ENCODE data around the gene ISG15.

The ISG15 gene

DNA sequence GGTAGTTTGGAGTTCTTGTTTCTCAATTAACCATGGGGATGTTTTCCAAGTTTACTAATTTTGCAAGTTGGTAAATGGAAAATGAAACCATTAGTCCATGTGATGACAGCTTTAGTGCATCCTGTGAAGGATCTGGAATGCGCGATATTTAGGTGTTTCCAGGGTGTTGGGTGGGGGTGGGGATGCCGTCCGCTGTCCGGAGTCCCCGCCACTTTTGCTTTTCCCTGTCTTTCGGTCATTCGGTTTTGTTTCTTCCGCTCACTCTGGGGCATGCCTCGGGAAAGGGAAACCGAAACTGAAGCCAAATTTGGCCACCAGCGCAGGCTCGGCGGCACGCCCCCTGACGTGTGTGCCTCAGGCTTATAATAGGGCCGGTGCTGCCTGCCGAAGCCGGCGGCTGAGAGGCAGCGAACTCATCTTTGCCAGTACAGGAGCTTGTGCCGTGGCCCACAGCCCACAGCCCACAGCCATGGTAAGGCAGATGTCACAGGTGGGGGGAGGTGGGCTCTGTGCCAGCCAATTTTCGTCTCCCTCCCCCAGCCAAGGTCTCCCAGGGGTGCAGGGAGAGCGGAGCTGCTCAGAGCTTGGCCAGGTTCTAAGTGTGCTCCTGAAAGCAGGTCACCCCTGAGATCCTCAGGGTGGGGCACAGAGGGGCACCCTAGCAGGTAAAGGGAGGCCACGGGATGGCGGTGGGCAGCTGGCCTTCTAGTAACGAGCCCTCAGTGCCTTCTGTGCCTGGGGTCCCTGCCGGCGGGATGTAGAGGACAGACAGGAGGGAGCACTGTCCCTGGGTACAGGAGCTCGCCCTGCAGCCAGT, at the start of gene ISG15:
ISG15 (plus strand) TSS at position 393 of the 817 bp plus-strand sequence; CDS start at position 470, 77 bp downstream.
- peak; percentile 89 for DNase-seq

DNA sequence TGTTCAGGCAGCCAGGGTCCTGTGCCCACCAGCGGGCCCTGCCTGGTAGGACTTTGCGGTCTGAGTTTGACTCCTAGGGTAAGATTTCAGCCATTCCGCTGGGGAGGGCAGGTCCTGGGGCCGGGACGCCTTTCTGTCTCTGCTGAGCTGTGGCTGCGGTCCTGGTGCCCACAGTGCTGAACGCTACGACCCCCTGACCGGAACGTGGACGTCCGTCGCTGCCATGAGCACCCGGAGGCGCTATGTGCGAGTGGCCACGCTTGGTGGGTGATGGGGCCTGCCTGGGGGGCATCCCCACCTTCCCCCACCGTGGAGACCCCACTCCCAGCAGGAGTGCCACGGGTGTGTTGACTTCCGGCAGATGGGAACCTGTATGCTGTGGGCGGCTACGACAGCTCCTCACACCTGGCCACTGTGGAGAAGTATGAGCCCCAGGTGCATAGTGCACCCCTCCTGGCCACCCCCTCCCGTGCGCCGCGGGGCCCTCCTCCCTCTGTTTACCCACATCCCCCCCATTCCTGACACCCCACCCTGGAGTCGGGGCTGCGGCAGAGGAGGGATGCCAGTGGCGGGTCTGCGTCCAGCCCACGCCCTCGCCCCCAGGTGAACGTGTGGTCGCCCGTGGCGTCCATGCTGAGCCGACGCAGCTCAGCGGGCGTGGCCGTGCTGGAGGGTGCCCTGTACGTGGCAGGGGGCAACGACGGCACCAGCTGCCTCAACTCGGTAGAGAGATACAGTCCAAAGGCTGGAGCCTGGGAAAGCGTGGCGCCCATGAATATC, 49.4 kb upstream of the ISG15 start:
- no peak for DNase-seq

DNA sequence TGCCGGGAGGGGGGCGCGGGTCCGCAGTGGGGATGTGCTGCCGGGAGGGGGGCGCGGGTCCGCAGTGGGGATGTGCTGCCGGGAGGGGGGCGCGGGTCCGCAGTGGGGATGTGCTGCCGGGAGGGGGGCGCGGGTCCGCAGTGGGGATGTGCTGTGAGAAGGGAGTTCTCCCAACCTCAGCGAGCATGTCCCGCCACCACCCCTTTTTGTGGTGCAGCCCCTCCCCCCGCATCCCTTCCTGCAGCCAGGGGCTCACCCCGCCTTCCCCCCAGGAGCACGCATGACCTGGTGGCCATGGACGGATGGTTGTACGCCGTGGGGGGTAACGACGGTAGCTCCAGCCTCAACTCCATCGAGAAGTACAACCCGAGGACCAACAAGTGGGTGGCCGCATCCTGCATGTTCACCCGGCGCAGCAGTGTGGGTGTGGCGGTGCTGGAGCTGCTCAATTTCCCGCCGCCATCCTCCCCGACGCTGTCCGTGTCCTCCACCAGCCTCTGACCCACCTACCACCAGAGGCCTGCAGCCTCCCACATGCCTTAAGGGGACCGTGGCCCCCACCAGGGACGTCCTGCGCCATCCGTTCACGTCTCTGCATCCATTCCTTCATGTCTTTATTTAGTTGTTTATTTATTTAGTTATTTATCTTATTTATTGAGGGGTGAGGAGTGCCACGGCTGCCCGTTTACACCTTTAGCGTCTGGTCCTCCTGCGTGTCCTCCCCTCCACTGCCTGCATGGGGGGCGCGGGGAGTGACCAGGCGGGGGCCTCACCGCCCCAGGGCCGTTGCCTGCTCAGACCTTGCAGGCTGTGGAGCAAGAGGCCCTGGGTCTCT, 48.4 kb upstream of the ISG15 start:
- no peak for DNase-seq

DNA sequence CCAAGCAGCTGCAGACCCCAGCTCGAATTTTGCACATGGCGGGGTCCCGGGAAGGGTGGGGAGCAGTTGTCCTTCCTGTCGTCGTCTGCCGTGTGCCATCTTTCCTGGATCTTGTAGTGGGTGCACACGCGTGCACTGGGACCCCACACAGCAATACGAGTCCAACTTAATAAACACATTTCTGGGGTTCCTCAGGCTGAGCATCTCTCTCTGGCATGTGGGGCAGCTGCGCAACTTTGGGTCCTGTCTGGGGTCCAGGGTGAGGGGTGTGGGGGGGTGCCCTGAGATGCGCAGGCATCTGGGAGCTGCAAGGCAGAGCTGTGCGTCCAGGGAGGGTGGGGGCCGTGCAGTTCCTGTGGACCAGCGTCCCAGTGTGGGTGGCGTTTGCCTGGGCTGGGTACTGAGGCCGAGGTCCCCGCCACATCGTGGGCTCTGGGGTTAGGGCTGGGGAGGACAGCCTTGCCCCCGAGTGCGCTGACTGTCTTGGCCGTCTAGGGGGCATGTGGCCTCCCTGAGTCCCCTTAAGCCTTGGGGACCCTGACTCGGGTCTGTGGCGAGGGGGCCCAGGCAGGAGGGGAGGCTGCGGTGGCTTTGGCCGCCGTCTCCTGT, 47.7 kb upstream of the ISG15 start:
- DNase-seq, result no peak

DNA sequence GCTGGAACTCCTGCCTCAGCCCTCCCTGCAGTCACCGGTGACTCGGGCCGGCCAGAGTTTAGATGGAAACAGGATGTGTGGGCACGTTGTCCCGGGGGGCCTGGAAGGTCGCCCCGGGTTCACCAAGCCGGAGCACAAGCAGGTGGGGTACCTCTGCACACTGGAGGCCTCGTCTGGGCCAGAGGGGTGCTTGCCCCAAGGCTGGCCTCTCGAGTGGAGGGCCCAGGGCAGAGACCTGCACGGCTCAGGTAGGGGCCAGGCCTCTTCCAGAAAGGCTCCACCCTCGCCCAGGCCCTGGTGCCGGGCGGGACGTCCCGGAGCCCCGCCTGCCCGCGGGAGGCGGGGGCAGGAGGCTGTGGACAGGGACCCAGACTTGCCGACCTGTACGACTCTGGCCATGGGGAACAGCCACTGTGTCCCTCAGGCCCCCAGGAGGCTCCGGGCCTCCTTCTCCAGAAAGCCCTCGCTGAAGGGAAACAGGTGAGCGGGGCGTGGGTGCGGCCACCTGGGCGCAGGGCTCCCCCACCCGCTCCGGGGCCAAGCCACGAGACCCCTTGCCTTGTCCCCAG, 47.1 kb upstream of the ISG15 start, which contains the start of gene PLEKHN1:
PLEKHN1 (plus strand) TSS at position 348 of the 569 bp plus-strand sequence; CDS start at position 398, 50 bp downstream.
- peak; percentile 61 for DNase-seq

DNA sequence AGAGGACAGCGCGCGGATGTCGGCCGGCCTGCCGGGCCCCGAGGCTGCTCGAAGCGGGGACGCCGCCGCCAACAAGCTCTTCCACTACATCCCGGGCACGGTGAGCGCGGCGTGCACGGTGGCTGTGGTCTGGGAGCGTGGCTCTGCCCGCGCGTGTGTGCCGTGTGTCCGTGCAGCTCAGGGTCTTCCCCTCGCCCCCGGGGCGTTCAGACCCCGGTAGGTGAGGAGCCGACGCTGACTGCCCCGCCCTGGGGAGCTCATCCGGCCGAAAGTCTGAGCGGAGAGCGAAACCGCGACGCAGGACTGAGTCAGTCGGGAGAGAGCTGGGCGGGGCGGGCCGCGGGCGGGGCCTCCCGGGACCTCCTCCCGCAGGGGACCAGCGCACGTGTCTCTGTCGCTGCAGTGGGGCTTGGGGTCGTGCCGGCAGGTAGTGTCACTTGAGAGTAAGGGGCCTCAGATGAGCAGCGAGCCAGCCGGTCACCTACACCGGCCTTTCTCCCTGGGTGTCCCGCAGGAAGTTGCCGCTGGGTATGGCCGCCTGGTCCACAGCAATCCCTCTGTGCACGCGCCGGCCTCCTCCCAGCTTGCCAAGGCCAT, 46.5 kb upstream of the ISG15 start:
- peak; percentile 91 for DNase-seq

DNA sequence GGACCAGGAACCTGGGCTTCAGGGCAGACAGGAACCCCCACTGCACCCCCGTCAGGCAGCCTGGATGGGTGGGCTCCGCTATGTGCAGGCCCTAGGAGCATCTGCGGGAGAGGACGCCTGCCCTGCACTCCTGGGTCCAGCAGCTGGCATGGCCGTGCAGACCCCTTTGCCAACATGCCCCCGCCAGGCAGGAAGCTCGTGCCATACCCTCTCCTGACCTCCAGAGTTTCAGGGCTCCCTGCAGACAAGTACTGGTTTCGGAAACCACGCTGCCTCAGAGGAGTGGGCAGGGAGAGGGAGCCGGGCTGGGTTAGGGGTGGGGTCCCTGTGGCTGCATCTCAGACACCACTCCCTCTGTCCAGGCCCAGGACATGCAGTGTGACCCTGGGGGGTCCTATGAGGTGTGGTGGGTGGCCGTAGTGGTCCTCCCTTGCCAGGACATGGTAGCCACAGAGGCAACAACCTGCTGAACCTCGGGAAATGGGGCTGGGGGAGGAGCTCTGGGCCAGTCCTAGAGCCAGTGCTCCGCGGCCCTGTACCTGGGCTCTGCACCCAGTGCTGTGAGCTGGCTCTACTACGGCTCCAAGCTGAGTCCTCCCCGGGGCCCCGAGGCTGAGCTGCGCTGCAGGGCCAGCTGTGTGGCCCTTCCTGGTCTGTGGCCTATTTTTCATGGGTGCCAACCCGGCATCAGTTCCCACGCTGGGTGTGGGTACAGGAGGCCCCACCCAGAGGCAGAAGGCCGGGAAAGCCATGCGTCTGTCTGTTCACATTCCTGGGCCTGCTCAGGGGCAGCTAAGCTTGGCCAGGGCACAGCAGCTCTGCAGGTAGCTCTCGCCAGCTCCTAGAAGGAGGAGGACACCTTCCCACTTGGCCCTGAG, 45.6 kb upstream of the ISG15 start:
- DNase-seq, result no peak

DNA sequence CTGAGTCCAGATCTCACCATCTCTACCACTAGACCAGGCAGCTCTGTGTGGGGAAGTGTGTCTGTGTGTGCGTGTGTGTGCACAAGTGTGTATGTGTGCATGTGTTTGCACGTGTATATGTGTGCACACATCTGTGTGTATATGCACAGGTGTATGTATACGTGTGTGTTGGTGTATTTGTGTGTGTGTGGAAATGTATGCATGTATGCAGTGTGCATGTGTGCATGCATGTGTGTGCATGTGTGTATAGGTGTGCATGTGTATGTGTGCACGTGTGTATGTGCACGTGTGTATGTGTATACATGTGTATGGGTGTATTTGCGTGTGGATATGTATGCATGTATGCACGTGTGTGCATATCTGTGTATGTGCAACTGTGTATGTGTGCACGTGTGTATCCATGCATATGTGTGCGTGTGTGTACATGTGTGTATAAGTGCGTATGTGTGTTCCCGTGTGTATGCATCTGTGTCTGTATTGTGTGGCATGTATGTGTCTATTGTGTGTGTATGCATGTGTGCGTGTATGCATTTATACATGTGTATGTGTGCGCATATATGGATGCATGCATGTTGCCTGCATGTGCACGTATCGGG, 43.9 kb upstream of the ISG15 start:
- no peak for DNase-seq

DNA sequence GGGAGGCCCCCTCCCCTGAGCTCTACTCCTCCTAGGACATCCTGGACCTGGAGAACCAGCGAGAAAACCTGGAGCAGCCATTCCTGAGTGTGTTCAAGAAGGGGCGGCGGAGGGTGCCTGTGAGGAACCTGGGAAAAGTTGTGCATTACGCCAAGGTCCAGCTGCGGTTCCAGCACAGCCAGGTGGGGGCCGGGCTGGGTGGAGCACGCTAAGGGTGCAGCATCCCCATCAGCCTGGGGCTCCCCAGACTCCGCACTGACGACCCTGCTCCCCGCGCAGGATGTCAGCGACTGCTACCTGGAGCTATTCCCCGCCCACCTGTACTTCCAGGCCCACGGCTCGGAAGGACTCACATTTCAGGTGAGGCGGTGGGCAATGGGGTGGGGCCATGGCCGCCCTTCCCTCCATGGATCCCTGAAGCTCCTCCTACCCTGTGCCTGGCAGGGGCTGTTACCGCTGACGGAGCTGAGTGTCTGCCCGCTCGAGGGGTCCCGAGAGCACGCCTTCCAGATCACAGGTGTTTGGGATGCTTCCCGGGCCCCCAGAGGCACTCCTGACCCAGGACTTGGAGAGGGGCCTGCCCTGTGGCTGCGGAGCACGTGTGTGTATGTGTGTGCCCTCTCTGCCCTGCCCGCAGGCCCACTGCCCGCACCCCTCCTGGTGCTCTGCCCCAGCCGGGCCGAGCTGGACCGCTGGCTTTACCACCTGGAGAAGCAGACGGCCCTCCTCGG, 42.9 kb upstream of the ISG15 start:
- DNase-seq, result no peak

DNA sequence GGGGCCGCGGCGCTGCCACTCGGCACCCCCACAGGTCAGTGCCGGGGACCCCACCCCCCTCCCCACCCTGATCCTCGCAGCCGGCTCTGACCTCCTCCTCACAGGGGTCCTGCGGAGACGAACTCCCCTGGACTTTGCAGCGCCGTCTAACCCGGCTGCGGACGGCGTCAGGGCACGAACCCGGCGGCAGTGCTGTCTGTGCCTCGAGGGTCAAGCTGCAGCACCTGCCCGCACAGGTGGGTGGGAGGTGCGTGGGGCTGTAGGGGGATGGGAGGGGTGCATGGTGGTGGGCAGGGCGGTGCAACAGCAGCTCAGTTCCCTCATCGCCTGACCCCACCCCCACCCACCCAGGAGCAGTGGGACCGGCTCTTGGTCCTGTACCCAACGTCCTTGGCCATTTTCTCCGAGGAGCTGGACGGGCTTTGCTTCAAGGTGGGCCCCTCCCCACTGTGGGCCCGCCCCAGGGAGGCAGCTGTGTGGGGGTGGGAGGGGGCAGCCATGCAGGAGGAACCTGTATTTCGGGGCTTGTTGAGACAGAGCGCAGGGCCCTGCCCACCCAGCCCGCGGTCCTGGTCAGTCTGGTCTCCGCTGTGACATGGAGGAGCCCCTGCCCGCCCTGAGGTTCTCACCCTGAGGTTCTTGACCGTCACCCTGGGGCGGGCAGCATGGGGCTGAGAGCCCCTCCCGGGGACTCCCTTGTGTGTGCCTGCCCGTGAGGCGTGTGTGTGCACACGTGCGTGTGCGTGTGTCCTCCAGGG, 42.1 kb upstream of the ISG15 start:
- DNase-seq, result no peak

DNA sequence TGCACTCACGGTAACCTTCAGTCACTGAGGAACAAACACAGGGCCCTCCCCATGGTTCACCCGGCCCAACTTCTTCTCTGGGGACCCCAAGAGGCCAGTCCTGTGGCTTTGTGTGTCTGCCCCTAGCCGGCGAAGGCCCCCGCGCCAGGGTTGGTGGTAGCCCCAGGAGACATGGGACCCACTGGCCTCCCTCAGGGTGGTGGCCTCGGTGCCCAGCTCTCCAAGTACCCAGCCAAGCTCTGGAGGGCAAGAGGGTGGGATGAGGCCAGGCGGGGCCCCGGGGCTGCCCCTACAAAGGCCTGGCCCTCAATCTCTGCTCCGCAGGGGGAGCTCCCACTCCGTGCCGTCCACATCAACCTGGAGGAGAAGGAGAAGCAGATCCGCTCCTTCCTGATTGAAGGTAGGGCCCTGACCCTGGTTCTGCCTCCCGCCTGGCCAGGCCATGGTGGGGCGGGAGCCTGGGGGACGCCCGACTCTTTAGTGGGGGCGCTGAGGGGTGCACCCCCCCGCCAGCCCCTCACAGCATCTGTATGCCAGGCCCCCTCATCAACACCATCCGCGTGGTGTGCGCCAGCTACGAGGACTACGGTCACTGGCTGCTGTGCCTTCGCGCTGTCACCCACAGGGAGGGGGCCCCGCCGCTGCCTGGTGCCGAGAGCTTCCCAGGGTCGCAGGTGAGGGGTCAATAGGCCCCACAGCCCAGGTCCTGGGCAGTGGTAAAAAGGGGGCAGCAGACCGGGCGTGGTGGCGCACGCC, 41.4 kb upstream of the ISG15 start:
- DNase-seq, result no peak

DNA sequence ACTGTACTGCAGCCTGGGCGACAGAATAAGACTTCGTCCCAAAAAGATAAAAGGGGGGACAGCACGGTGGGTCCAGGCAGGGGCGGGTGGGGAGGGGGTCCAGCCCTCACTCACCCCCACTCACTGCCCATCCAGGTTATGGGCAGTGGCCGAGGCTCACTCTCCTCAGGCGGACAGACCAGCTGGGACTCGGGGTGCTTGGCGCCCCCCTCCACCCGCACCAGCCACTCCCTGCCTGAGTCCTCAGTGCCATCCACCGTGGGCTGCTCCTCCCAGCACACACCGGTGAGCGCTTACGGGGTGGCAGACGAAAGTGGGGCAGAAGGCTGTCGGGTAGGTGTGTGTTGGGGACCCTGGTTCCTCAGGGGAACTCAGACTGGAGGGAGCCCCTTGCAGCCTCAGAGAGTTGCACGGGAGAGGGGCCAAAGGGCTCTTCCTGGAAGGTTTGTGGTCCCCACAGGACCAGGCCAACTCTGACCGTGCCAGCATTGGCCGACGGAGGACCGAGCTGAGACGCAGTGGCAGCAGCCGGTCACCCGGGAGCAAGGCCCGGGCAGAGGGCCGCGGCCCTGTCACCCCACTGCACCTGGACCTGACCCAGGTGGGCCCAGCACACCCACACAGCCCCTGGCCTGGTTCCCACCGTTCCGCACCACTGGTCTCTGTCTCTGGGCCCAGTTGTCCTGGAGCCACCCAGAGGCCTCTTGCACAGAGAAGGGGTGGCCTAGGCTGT, 40.4 kb upstream of the ISG15 start:
- DNase-seq, result no peak

DNA sequence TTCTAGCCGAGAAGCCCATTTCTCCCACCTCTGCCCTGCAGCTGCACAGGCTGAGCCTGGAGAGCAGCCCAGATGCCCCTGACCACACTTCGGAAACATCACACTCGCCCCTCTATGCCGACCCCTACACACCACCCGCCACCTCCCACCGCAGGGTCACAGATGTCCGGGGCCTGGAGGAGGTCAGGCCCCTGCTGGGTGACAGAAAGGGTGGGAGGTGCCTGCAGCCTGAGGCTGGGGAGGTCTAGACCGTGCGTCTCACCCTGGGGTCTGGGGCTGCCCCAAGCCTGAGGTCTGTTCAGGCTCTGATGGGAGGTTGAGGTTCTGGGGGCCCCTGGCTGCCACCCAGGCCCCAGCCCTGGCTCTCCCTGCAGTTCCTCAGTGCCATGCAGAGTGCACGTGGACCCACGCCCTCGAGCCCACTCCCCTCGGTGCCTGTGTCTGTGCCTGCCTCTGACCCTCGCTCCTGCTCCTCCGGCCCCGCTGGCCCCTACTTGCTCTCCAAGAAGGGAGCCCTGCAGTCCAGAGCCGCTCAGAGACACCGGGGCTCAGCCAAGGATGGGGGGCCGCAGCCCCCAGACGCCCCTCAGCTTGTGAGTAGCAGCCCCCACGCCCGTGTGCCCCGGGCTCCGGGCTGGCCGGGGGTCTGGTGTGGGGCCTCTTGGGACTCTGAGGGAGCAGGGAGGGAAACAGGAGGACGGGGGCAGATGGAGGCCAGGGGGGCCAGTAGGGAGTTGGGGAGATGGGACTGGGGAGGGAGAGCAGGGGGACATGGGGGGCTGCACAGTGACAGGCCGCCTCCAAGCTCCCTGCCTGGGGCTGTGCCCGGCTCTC, 39.6 kb upstream of the ISG15 start:
- DNase-seq, result no peak

DNA sequence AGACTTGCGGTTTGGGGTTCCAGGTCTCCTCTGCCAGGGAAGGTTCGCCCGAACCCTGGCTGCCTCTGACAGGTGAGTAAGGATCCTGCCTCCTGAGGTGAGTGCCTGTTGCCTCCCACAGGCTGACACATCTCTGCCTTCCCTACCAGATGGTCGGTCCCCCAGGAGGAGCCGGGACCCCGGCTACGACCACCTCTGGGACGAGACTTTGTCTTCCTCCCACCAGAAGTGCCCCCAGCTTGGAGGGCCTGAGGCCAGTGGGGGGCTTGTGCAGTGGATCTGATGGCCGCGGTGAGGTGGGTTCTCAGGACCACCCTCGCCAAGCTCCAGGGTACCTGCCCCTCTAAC, 39.0 kb upstream of the ISG15 start:
- no peak for DNase-seq

DNA sequence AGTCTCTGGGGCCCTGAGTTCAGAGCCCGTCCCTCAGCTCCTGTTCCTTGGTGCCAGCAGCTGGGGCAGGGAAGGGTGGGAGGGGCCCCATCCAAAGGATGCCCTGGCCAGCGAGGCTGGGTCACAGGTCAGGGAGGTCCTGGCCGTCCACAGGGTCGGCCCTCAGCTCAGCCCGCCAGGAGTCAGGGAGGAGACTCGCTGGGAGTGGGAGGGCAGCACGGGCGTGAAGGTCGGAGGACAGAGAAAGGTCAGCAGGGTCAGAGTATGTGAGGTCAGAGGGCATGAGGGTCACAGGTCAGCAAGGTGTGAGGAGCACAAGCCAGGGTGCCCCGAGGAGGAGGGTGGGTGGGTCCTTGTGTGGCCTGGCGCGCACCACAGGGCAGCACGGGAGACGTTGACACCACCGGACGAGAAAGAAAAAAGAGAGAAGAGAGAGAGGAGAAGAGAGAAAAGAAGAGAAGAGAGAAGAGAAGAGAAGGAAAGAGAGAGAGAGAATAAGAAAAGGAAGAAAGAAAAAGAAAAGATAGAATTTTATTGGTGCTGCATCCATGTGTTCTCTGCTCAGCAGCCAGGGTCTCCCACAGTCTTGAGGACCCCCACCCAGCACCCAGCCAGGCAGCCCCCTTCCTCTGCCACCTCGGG, 38.5 kb upstream of the ISG15 start:
- no peak for DNase-seq

DNA sequence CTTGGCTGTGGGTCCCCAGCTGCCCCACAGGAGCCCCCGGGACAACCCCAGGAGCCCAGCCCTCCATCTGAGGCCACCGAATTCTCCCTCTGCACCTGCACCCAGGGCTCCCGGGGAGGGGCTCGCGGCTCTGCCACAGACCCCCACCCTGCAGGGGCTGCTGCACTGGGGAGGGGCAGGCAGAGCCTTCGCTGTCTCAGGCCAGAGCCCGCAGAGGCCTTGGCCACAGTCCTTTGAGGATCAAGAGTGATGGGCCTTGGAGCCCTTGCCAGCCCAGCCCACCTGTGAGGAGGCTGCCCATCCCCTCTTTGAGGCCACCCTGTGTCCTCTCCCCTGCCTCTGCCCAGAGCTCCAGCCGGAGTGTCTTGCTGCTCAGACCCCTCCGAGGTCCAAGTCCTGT, 37.9 kb upstream of the ISG15 start:
- no peak for DNase-seq

All from stimulated activated CD8-positive, alpha-beta memory T cell treated with anti-CD3 and anti-CD28 coated beads, Interleukin-4, amount 100 ng/mL, for 48 hours (primary cell).